Measurements from ENCODE around the gene ITGAD.
A peak's percentile ranks its signal among the peaks of the same experiment; 100 is the strongest.

ITGAD gene

GRCh38 chr16:31351942-31352325 lies 41.2 kb upstream of the ITGAD start:
- TF ChIP-seq CTCF (IDR thresholded peaks at IDR 0.05; ENCODE audit: low read depth, low read length, missing control alignments), result no peak
- no peak for DNase-seq (ENCODE audit: extremely low read depth, low read depth)
- H3K4me3 ChIP-seq (replicated peaks; ENCODE audit: low read depth, low read length), result no peak overlapping the region

- H3K4me3 ChIP-seq (replicated peaks; ENCODE audit: low read depth, low read length), result no peak overlapping the region
- no peak for DNase-seq (ENCODE audit: extremely low read depth, low read depth)
- TF ChIP-seq CTCF (IDR thresholded peaks at IDR 0.05; ENCODE audit: low read depth, low read length, missing control alignments), result no peak
These were observed 40.6 kb upstream of the ITGAD start for GRCh38 chr16:31352376-31353115.

- no peak for TF ChIP-seq CTCF (IDR thresholded peaks at IDR 0.05; ENCODE audit: low read depth, low read length, missing control alignments)
- H3K4me3 ChIP-seq (replicated peaks; ENCODE audit: low read depth, low read length), result no peak within 1 kb of the TSS
- DNase-seq (ENCODE audit: extremely low read depth, low read depth), result peak; percentile 11
These were observed 38.5 kb upstream of the ITGAD start, which contains the start of gene ITGAX for GRCh38 chr16:31354394-31355291. TSS of gene ITGAX (plus strand) at chr16:31355176. CDS start at chr16:31355255, 79 bp downstream.

GRCh38 chr16:31355431-31356100 lies 37.6 kb upstream of the ITGAD start:
- no peak overlapping the region for H3K4me3 ChIP-seq (replicated peaks; ENCODE audit: low read depth, low read length)
- DNase-seq (ENCODE audit: extremely low read depth, low read depth), result no peak
- TF ChIP-seq CTCF (IDR thresholded peaks at IDR 0.05; ENCODE audit: low read depth, low read length, missing control alignments), result no peak

GRCh38 chr16:31356566-31357323 lies 36.4 kb upstream of the ITGAD start:
- no peak overlapping the region for H3K4me3 ChIP-seq (replicated peaks; ENCODE audit: low read depth, low read length)
- no peak for TF ChIP-seq CTCF (IDR thresholded peaks at IDR 0.05; ENCODE audit: low read depth, low read length, missing control alignments)
- no peak for DNase-seq (ENCODE audit: extremely low read depth, low read depth)

All from HFF-Myc (cell line).